Measurements from ENCODE around the gene DDAH1.

DNA sequence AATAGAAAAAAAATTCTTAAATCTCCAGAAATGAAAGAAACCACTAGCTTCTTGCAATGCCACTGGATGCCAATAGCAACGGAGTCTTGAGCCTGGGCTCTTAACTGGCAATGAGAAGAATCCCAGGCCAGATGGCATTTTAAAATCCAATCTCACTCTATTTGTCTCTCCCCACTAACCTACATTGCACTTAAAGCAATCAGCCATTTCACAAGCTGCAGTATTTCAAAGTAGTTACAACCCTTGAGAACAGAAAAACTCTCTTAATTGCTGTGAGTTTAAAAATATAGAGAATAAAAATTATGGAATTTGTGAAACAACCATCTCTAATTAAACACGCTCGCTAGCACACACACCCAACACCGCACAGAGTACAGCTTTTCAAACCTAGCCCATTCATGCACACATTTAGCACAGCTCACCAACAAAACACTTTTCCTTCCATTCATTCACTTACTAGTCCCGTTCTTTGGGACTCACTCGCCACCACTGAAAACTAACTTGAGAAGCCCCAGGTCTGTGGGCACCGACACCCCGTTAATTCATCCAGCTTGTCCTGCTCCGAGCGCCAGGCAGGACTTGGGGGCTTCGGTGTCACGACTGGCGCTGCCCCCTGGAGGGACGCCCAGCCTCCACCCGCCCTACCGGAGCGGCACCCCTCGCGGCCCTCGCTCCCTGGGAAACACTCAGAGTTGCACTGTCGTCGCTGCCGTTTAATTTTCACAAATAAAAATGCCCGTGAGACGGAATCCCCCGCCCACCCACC lies 1.0 kb downstream of the DDAH1 start:
- TF ChIP-seq CTCF (IDR thresholded peaks at IDR 0.05) (no peak), POLR2A (IDR thresholded peaks at IDR 0.05) (no peak)

Data from ovary (tissue), 3 donors.